CD4-positive, alpha-beta T cell treated with Interleukin-17A for 1 hour (primary cell): ENCODE data around the gene ARHGEF37.
A peak's percentile ranks its signal among the peaks of the same experiment; 100 is the strongest.

Experiments
- DNase-seq: peaks from one replicate; pipeline ENCODE4 v3.0.0-alpha.2; 2020

The ARHGEF37 gene

DNA sequence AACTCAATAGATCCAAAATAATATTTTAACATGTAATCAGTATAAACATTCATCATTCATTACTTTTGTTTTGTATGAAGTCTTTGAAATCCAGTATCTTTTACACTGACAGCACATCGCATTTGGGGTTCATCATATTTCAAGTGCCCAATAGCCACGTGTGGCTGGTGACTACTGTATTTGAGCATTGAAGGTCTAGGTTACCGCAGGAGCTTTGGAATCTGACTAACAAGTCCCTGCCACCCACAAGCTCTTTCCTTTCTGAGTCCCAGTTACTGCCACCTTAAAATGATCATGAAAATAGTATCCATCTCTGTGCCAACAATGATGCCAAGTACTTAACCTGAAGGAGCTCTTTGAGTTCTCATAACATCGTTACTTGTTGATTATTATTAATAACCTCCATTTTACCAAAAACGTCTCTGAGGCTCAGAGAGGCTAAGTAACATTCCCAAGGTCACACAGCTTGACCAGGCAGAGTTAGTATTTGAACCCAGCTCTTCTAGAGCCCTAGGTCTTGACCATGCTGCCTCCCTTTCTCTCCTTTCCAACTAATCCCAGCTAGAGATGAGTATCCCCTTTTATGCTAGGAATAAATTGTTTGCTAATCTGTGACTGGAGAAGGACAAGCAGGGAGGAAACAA lies 24.2 kb downstream of the ARHGEF37 start:
- DNase-seq, result no peak

DNA sequence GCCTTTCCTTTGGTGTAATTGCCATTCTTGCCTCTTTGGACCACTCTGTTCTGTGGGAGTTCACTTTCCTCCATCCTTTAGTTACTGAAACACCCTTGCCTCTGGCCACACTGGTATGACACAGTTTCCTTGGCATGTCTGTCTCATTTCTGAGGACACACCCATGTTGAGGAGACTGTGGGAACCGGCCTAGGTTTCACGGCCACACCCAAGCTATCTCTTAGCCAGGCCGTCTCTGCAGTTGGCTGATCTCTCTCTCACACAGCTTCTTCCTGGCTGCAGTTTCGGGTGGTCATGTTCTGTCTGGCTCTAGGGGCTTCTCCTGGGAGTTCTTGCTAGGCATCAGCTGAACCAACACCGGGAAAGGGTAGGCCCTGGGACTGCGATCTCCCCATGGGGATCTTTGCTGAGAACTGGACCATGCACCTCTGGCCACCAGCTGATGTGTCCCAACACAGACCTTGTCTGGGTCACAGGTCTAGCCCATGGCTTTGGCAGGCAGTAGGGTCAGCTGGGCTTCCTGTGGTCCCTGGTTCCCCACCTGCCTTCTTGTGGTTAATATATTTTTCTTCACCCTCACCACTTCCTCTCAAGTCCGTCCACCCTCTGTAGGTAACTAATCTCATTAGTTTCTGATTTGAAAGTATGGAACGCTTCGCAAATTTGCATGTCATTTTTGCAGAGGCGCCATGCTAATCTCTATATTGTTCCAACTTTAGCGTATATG lies 24.9 kb downstream of the ARHGEF37 start:
- peak; percentile 19 for DNase-seq

GRCh38 chr5:149608936-149609545 lies 27.7 kb downstream of the ARHGEF37 start:
- DNase-seq, result no peak

- no peak for DNase-seq
These were observed 28.4 kb downstream of the ARHGEF37 start for GRCh38 chr5:149609640-149610219.

- no peak for DNase-seq
These were observed 29.4 kb downstream of the ARHGEF37 start for GRCh38 chr5:149610589-149611255.

DNA sequence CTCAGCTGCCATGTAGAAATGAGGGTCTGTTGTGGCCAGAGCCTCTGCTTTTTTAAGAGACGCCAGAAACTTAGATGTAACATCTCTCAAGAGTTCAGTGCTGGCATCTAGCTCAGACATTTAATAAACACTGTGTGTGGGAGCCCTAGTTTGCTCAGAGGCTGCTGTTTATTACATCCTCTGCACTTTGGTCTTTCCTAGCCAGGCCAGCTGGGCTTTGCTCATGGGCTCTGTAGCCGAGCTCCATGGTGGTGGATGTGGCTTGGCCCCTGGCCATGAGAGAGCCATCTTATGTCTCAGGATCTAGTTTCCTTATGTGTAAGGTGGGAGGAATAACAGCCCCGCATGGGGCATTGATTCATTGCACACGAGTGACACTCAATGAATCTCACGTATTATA lies 30.0 kb downstream of the ARHGEF37 start:
- no peak for DNase-seq

GRCh38 chr5:149614034-149614907 lies 33.0 kb downstream of the ARHGEF37 start:
- DNase-seq, result no peak

GRCh38 chr5:149615976-149616375 lies 34.7 kb downstream of the ARHGEF37 start:
- DNase-seq, result no peak

DNA sequence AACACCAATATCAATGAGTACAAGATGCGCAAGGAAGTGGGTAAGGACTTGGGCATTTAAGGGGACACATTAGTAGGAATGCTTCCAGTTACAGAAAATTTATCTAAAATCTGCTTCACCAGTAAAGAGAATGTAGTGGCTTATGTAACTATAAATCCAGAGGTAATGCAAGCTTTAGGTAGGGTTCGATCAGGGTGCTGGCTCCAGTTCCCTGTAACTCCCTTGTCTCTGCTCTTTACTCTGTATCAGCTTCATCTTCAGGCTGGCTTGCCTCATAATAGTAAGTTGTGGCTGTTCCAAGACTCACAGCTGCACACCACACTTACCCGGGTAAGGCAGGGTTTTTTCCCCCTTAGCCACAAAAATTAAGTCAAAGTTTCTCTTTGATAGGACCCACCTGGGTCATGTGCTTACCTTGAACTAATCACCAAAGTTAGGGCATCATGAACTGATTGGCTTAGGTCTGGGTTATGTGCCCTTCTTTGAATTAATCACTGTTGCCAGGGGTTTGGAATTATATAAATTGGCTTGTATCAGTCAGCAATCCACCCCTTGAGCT lies 35.5 kb downstream of the ARHGEF37 start:
- no peak for DNase-seq

DNA sequence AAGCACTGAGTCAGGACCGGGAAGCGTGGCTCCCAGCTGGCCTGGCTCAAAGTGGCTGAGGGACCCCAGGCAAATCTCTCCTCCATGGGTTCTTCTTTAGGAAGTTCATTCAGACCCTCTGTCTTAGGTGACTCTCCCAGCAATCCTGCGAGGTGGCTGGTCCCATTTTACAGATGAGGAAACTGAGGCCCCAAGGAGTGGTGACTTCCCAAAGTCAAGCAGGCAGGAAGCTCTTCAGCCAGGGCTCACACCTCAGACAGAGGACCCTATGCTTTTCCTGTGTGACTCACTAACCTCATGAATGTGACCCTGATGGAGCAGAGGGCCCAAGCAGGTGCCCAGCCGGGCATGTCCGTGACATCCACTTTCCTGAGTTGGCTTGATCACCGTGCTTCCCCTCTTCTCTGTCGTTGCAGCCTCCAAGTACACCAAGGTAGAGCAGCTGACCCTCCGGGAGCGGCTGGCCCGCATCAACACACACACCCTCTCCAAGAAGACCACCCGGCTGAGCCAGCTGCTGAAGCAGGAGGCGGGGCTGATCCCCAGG lies 36.5 kb downstream of the ARHGEF37 start:
- no peak for DNase-seq

DNA sequence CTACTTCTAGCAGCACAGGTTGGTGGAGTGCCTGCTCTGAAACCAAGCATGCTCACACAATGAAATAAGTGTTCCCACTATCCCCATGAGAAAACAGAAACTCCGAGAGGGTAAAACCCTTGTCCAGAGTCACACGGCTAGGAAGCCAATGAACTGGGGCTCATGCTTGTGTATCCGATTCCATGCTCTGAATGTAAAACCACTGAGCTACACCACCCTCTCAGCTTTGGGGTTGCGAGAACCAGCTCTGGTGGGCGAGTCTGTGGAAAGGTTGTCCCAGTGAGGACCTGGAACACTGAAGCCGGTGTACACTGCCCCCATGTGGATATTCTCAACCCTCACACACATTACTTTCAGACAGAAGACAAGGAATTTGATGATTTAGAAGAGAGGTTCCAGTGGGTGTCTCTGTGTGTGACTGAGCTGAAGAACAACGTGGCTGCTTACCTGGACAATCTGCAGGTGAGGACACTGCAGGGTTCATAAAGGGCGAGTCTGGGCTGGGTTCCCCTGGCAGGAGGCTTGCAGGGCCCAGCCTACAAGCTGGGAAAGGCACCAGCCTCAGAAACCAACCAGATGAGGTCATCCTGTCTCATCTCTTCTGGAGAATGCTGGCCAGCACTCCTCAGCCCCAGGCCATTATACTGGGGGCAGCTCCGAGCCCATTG lies 37.4 kb downstream of the ARHGEF37 start:
- peak; percentile 28 for DNase-seq

DNA sequence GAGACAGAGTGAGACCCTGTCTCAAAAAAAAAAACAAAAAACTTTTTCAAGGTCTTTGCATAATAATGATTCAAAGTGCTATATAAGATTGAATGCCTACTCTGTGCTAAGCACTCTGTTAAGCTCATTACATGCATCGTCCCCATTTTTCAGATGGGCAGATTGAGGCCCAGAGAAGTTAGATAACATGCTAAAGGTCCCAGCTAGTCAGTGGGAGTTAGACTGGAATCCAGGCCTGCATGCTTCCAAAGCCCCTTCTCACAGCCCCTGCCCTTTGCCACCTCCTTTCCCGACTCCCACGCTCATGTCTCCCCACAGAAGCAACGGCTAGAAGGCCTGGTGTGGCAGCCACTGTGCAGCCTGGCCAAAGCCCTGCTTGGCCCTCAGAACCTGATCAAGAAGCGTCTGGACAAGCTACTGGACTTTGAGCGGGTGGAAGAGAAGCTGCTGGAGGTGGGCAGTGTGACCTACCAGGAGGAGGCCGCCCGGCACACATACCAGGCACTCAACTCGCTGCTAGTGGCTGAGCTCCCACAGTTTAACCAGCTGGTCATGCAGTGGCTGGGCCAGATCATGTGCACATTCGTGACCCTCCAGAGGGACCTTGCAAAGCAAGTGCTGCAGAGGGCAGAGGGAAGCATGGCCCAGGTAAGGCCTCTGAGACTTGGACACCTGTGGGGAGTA lies 40.3 kb downstream of the ARHGEF37 start:
- no peak for DNase-seq

DNA sequence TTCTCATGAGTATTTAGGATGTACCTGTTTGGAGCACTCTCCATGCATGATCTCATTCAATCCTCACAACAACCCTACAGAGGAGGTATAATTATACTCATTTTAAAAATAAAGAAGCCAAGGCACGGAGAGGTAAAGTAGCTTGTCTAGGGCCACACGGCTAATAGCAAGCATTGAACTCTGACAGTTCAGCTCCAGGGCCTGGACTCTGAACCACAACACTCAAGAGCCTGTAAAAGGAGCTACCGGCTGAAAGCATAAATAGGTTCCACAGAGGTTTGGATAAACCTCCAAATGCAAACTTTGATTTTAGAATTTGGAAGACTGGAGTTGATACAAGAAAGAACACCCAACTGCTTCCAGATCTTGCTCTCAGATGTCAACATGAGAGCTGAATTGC lies 41.2 kb downstream of the ARHGEF37 start:
- DNase-seq, result no peak

DNA sequence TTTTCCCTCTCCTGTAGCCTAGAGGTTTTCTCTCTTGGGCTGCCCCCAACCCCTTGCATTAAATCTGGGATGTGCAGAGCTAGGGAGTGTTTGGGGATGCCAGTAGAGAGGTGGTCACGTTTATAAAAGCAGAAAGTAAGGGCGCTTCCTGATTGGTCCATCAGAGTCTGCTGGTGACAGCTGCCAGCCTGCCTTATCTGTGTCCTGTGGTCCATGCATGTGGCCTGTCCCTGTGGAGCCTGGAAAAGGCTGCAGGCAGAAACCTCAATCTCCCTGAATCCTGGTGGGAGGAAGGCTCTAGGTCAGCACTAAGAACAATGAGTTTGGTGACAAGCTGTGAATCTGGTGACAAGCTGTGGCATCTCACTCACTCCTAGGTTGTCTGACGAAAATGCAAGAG lies 42.2 kb downstream of the ARHGEF37 start:
- DNase-seq, result no peak

GRCh38 chr5:149627070-149627469 lies 45.8 kb downstream of the ARHGEF37 start:
- no peak for DNase-seq

DNA sequence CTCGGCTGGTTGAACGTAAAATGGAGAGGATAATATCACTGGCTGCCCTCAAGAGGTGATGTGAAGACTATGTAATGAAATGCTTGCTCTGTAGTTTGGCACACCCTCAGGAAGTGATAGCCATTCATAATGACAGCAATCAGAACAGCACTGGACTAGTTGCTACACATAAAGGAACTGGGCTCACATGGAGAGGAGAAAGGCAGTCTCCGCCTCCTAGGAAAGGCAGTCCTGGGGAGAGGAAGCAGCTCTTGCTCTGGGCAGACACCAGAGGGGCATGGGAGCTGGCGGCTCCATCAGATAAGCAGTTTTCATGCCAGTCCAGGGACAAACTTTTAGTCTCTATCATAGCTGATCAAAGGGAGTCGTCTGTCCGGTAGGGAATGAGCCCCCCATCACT lies 46.9 kb downstream of the ARHGEF37 start:
- DNase-seq, result no peak

DNA sequence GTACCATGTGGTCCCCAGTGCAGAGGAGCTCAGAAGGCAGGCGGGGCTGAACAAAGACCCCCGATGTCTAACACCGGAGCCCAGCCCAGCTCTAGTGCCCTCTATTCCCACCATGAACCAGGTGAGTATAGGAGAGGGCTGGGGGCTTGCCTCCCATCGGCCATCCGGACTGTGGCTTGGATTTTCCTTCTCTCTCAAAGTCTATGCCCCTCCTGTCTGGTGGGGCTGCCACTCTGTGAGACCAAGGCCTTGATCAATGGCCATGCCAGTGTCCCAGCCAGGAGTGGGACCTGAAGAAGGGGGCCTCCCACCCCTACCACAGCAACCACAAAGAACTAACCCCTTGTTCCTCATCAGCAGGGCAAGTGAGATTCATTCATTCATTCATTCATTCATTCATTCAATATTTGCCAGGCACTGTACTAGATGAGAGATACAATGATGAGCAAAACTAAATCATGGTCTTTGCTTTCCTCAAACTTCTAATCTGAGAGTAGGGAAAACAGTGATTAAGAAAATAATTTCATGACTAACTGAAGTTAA lies 47.6 kb downstream of the ARHGEF37 start:
- DNase-seq, result no peak

DNA sequence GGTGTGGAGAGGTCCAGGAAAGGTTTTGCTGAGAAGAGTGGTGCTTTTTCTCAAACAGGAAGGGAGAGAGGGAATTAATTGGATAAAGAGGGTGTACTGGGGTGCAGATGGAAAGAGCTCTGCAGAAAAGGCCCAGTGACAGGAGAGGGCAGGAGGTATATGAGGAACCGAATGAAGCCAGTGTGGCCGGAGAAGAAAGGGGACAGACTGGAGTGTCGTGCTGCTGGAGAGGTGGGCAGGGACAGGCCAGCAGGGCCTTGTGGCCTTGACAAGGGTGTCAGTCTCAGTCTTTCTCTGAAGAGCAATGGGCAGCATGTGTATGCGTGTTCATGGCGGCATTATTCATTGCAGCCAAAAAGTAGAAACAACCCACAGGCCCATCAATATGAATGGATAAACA lies 48.1 kb downstream of the ARHGEF37 start:
- DNase-seq, result no peak

DNA sequence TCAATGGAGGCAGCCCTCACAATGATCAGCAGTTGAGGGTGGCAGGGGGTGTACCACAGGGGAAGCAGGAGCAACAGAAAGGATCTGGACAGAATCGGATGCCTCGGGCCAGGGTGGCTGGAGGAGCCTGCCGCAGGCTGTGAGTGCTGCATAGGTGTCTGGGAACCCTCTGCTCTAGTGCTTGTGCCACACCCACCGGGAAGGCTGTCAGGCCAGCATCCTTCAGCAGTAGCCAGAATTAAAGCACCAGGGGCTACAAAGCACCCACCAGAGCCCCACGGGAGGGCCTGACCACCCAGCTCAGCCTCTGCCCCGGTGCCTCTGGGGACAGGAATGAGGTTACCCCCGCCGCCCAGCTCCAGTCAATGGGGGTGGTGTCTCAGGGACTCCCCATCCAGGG lies 49.0 kb downstream of the ARHGEF37 start:
- DNase-seq, result no peak

DNA sequence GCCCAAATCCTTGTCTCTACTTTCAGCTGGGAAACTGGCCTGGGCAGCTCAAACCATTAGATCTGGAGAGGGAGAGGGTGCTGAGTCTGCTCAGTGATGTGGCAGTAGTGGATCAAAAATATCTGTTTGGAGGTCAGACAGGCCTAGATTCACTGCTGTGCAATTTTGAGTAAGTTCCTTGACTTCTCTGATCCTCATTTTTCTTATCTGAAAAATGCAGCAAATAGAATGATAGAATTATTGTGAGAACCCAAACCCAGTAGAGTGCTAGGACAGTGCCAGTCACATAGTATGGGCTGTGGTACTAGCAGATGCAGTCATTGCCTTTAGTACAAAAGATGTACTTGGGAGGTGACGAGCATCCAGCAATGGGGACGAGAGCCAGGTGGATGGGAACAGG lies 50.2 kb downstream of the ARHGEF37 start:
- DNase-seq, result no peak
